Measurements from ENCODE around the gene SLC47A1.

- no peak for TF ChIP-seq USF1 (CRISPR knock-in tag; IDR thresholded peaks at IDR 0.05)
- no peak for TF ChIP-seq ZKSCAN8 (CRISPR knock-in tag; IDR thresholded peaks at IDR 0.05)
These were observed 1.0 kb downstream of the SLC47A1 start for GRCh38 chr17:19534562-19535149.

Measured in K562 (cell line).